SK-N-SH treated with all-trans-retinoic acid at 6 μM for 48 hours (cell line): ENCODE data around the gene MLLT6.
A peak's percentile ranks its signal among the peaks of the same experiment; 100 is the strongest.

Source experiments
- ATAC-seq: fragments of 200-7000 bp; cut with Tn5 transposase; 3 replicates; pipeline ENCODE4 v1.9.1; 2020; ENCODE audit warnings: mild to moderate bottlenecking, moderate library complexity
- ARNTL ChIP-seq: fragments of 450-650 bp; formaldehyde crosslinking; IDR thresholded peaks from 2 replicates; pipeline ENCODE4 v1.5.0; 2020; ENCODE audit warnings: low read depth, mild to moderate bottlenecking, moderate library complexity, borderline replicate concordance
- BACH2 ChIP-seq: fragments of 250-450 bp; sonication (Bioruptor Pico); IDR thresholded peaks from 2 replicates; pipeline ENCODE4 v1.9.0; 2021; ENCODE audit warnings: mild to moderate bottlenecking, borderline replicate concordance
- CREB5 ChIP-seq: fragments of 250-450 bp; sonication (Bioruptor Pico); IDR thresholded peaks from 2 replicates; pipeline ENCODE4 v1.5.1; 2020; ENCODE audit warnings: low read depth, mild to moderate bottlenecking, moderate library complexity
- CSDC2 ChIP-seq: fragments of 250-450 bp; sonication (Bioruptor Pico); IDR thresholded peaks from 2 replicates; pipeline ENCODE4 v1.5.0; 2020; ENCODE audit warnings: mild to moderate bottlenecking, moderate library complexity
- CSRNP3 ChIP-seq: fragments of 250-450 bp; sonication (Bioruptor Pico); IDR thresholded peaks from 2 replicates; pipeline ENCODE4 v1.5.1; 2021; ENCODE audit warnings: mild to moderate bottlenecking, moderate library complexity
- ESRRG ChIP-seq: fragments of 250-450 bp; sonication (Bioruptor Pico); IDR thresholded peaks from 2 replicates; pipeline ENCODE4 v1.6.1; 2021; ENCODE audit warnings: mild to moderate bottlenecking
- ISL1 ChIP-seq: fragments of 250-450 bp; sonication (Bioruptor Pico); IDR thresholded peaks from 2 replicates; pipeline ENCODE4 v2.1.2; 2022; ENCODE audit warnings: mild to moderate bottlenecking, moderate library complexity
- OSR1 ChIP-seq: fragments of 250-450 bp; sonication (Bioruptor Pico); IDR thresholded peaks from 2 replicates; pipeline ENCODE4 v1.8.0; 2022; ENCODE audit warnings: moderate library complexity, mild to moderate bottlenecking, inconsistent platforms
- PATZ1 ChIP-seq: fragments of 250-450 bp; sonication (Bioruptor Pico); IDR thresholded peaks from 2 replicates; pipeline ENCODE4 v1.8.0; 2020; ENCODE audit warnings: mild to moderate bottlenecking, moderate library complexity, borderline replicate concordance
- POU6F1 ChIP-seq: fragments of 250-450 bp; sonication (Bioruptor Pico); IDR thresholded peaks from 2 replicates; pipeline ENCODE4 v1.8.0; 2021; ENCODE audit warnings: low read depth, mild to moderate bottlenecking, moderate library complexity, borderline replicate concordance
- PPARA ChIP-seq: fragments of 250-450 bp; sonication (Bioruptor Pico); IDR thresholded peaks from 2 replicates; pipeline ENCODE4 v1.5.0; 2020; ENCODE audit warnings: mild to moderate bottlenecking, borderline replicate concordance
- RARB ChIP-seq: fragments of 250-450 bp; sonication (Bioruptor Pico); IDR thresholded peaks from 2 replicates; pipeline ENCODE4 v1.8.0; 2021; ENCODE audit warnings: mild to moderate bottlenecking, moderate library complexity
- SNAI2 ChIP-seq: fragments of 250-450 bp; sonication (Bioruptor Pico); IDR thresholded peaks from 2 replicates; pipeline ENCODE4 v1.5.0; 2020; ENCODE audit warnings: mild to moderate bottlenecking, moderate library complexity
- TOX ChIP-seq: fragments of 250-450 bp; sonication (Bioruptor Pico); IDR thresholded peaks from 2 replicates; pipeline ENCODE4 v1.8.0; 2021; ENCODE audit warnings: mild to moderate bottlenecking, moderate library complexity, borderline replicate concordance
- TSHZ2 ChIP-seq: fragments of 250-450 bp; sonication (Bioruptor Pico); IDR thresholded peaks from 2 replicates; pipeline ENCODE4 v1.5.0; 2020; ENCODE audit warnings: mild to moderate bottlenecking, moderate library complexity
- ZC3H10 ChIP-seq: fragments of 250-450 bp; sonication (Bioruptor Pico); IDR thresholded peaks from 2 replicates; pipeline ENCODE4 v1.5.1; 2021; ENCODE audit warnings: mild to moderate bottlenecking, moderate library complexity
- ZFP3 ChIP-seq: fragments of 250-450 bp; sonication (Bioruptor Pico); IDR thresholded peaks from 2 replicates; pipeline ENCODE4 v1.5.0; 2020; ENCODE audit warnings: mild to moderate bottlenecking, moderate library complexity
- ZFP30 ChIP-seq: fragments of 450-650 bp; formaldehyde crosslinking; IDR thresholded peaks from 2 replicates; pipeline ENCODE4 v1.5.0; 2022; ENCODE audit warnings: mild to moderate bottlenecking, moderate library complexity
- ZNF565 ChIP-seq: fragments of 450-650 bp; formaldehyde crosslinking; conservative IDR thresholded peaks from 2 replicates; pipeline ENCODE4 v1.5.0; 2020; ENCODE audit warnings: low read depth, mild to moderate bottlenecking, moderate library complexity
- ZNF70 ChIP-seq: fragments of 450-650 bp; formaldehyde crosslinking; IDR thresholded peaks from 2 replicates; pipeline ENCODE4 v1.5.0; 2020; ENCODE audit warnings: mild to moderate bottlenecking, moderate library complexity
- ZNF8 ChIP-seq: fragments of 450-650 bp; formaldehyde crosslinking; IDR thresholded peaks from 2 replicates; pipeline ENCODE4 v1.5.0; 2020; ENCODE audit warnings: mild to moderate bottlenecking, moderate library complexity

The MLLT6 gene

GRCh38 chr17:38674749-38675615 is 30.1 kb upstream of the MLLT6 start, which contains the start of gene EPOP:
Gene EPOP (minus strand): TSS chr17:38674957. CDS start chr17:38674495, 462 bp downstream.
- peak; percentile 89 for ATAC-seq
- TF ChIP-seq TSHZ2 (CRISPR knock-in tag) (0 out of 2 replicates have a peak, but pooled peaks have one; percentile 21), ARNTL (peak; percentile 77; the same call in 1 of the 2 replicates), ZC3H10 (CRISPR knock-in tag) (no peak), ZNF565 (no peak)
- TF ChIP-seq, all 23 proteins: peak for 2

- ATAC-seq: peak; percentile 85
- no peak for TF ChIP-seq TSHZ2 (CRISPR knock-in tag)
- no peak for TF ChIP-seq TOX (CRISPR knock-in tag)
- TF ChIP-seq OSR1 (CRISPR knock-in tag): no peak
- no peak for TF ChIP-seq ZNF8 (CRISPR knock-in tag)
- no peak for TF ChIP-seq ISL1 (CRISPR knock-in tag)
- TF ChIP-seq ARNTL: no peak
- TF ChIP-seq PPARA: no peak
- TF ChIP-seq ZNF565: no peak
- TF ChIP-seq ZFP30: no peak
These were observed 28.2 kb upstream of the MLLT6 start for GRCh38 chr17:38676706-38677504.

- no peak for ATAC-seq
- TF ChIP-seq OSR1 (CRISPR knock-in tag): no peak
- no peak for TF ChIP-seq ISL1 (CRISPR knock-in tag)
- TF ChIP-seq SNAI2 (CRISPR knock-in tag): no peak
- TF ChIP-seq POU6F1 (CRISPR knock-in tag): no peak
- no peak for TF ChIP-seq RARB (CRISPR knock-in tag)
- no peak for TF ChIP-seq PATZ1 (CRISPR knock-in tag)
- no peak for TF ChIP-seq ZNF565
- TF ChIP-seq CREB5 (CRISPR knock-in tag): no peak
- TF ChIP-seq ZFP3: no peak
- no peak for TF ChIP-seq ZNF70 (CRISPR knock-in tag)
- no peak for TF ChIP-seq CSDC2 (CRISPR knock-in tag)
- TF ChIP-seq BACH2 (CRISPR knock-in tag): no peak
- TF ChIP-seq TSHZ2 (CRISPR knock-in tag): no peak
- TF ChIP-seq CSRNP3 (CRISPR knock-in tag): no peak
- no peak for TF ChIP-seq ESRRG (CRISPR knock-in tag)
These were observed 27.3 kb upstream of the MLLT6 start for GRCh38 chr17:38677819-38678218.
